Measurements from ENCODE around the gene CNDP1.

The CNDP1 gene

GRCh38 chr18:74567822-74568221 lies 33.5 kb downstream of the CNDP1 start:
- TF ChIP-seq JUND (IDR thresholded peaks at IDR 0.05; ENCODE audit: low read depth), result no peak
- in situ Hi-C loops (cut with HindIII; ENCODE audit: low pct_unique_long_range_greater_than_20kb, low sequenced_read_pairs), result no loop called here
- DNase-seq (ENCODE audit: low read depth in 1 of 2, low spot score in 1 of 2), result no peak

GRCh38 chr18:74569401-74569800 lies 35.1 kb downstream of the CNDP1 start:
- no peak for TF ChIP-seq JUND (IDR thresholded peaks at IDR 0.05; ENCODE audit: low read depth)
- in situ Hi-C loops (cut with HindIII; ENCODE audit: low pct_unique_long_range_greater_than_20kb, low sequenced_read_pairs), result no loop called here
- DNase-seq (ENCODE audit: low read depth in 1 of 2, low spot score in 1 of 2), result no peak

- TF ChIP-seq JUND (IDR thresholded peaks at IDR 0.05; ENCODE audit: low read depth), result no peak
- in situ Hi-C loops (cut with HindIII; ENCODE audit: low pct_unique_long_range_greater_than_20kb, low sequenced_read_pairs), result no loop called here
- DNase-seq (ENCODE audit: low read depth in 1 of 2, low spot score in 1 of 2), result no peak
Observed at GRCh38 chr18:74570266-74570665, 36.0 kb downstream of the CNDP1 start.

GRCh38 chr18:74571895-74572680 lies 37.8 kb downstream of the CNDP1 start:
- no peak for DNase-seq (ENCODE audit: low read depth in 1 of 2, low spot score in 1 of 2)
- in situ Hi-C loops (cut with HindIII; ENCODE audit: low pct_unique_long_range_greater_than_20kb, low sequenced_read_pairs), result no loop called here
- no peak for TF ChIP-seq JUND (IDR thresholded peaks at IDR 0.05; ENCODE audit: low read depth)

GRCh38 chr18:74573053-74573452 lies 38.8 kb downstream of the CNDP1 start:
- no peak for TF ChIP-seq JUND (IDR thresholded peaks at IDR 0.05; ENCODE audit: low read depth)
- in situ Hi-C loops (cut with HindIII; ENCODE audit: low pct_unique_long_range_greater_than_20kb, low sequenced_read_pairs), result no loop called here

GRCh38 chr18:74574916-74575315 lies 40.6 kb downstream of the CNDP1 start:
- no peak for DNase-seq (ENCODE audit: low read depth in 1 of 2, low spot score in 1 of 2)
- TF ChIP-seq JUND (IDR thresholded peaks at IDR 0.05; ENCODE audit: low read depth), result no peak
- in situ Hi-C loops (cut with HindIII; ENCODE audit: low pct_unique_long_range_greater_than_20kb, low sequenced_read_pairs), result no loop called here

More at GRCh38 chr18:74573053-74573452, 38.8 kb downstream of the CNDP1 start:
- DNase-seq (ENCODE audit: low read depth in 1 of 2, low spot score in 1 of 2), result no peak

GRCh38 chr18:74577019-74577418 lies 42.7 kb downstream of the CNDP1 start:
- in situ Hi-C loops (cut with HindIII; ENCODE audit: low pct_unique_long_range_greater_than_20kb, low sequenced_read_pairs), result no loop called here
- no peak for TF ChIP-seq JUND (IDR thresholded peaks at IDR 0.05; ENCODE audit: low read depth)
- DNase-seq (ENCODE audit: low read depth in 1 of 2, low spot score in 1 of 2), result no peak

- no peak for DNase-seq (ENCODE audit: low read depth in 1 of 2, low spot score in 1 of 2)
- no peak for TF ChIP-seq JUND (IDR thresholded peaks at IDR 0.05; ENCODE audit: low read depth)
- in situ Hi-C loops (cut with HindIII; ENCODE audit: low pct_unique_long_range_greater_than_20kb, low sequenced_read_pairs), result no loop called here
Observed at GRCh38 chr18:74579496-74580065, 45.3 kb downstream of the CNDP1 start.

GRCh38 chr18:74582642-74583041 lies 48.3 kb downstream of the CNDP1 start:
- DNase-seq (ENCODE audit: low read depth in 1 of 2, low spot score in 1 of 2), result no peak
- TF ChIP-seq JUND (IDR thresholded peaks at IDR 0.05; ENCODE audit: low read depth), result no peak
- in situ Hi-C loops (cut with HindIII; ENCODE audit: low pct_unique_long_range_greater_than_20kb, low sequenced_read_pairs), result no loop called here

GRCh38 chr18:74587441-74587840 lies 53.1 kb downstream of the CNDP1 start:
- in situ Hi-C loops (cut with HindIII; ENCODE audit: low pct_unique_long_range_greater_than_20kb, low sequenced_read_pairs), result no loop called here
- no peak for DNase-seq (ENCODE audit: low read depth in 1 of 2, low spot score in 1 of 2)
- TF ChIP-seq JUND (IDR thresholded peaks at IDR 0.05; ENCODE audit: low read depth), result no peak

- TF ChIP-seq JUND (IDR thresholded peaks at IDR 0.05; ENCODE audit: low read depth), result no peak
- no peak for DNase-seq (ENCODE audit: low read depth in 1 of 2, low spot score in 1 of 2)
- in situ Hi-C loops (cut with HindIII; ENCODE audit: low pct_unique_long_range_greater_than_20kb, low sequenced_read_pairs), result no loop called here
Observed at GRCh38 chr18:74589021-74589420, 54.7 kb downstream of the CNDP1 start.

- in situ Hi-C loops (cut with HindIII; ENCODE audit: low pct_unique_long_range_greater_than_20kb, low sequenced_read_pairs), result no loop called here
- TF ChIP-seq JUND (IDR thresholded peaks at IDR 0.05; ENCODE audit: low read depth), result no peak
- no peak for DNase-seq (ENCODE audit: low read depth in 1 of 2, low spot score in 1 of 2)
Observed at GRCh38 chr18:74589811-74590210, 55.5 kb downstream of the CNDP1 start.

GRCh38 chr18:74590671-74591070 lies 56.4 kb downstream of the CNDP1 start:
- no peak for DNase-seq (ENCODE audit: low read depth in 1 of 2, low spot score in 1 of 2)
- in situ Hi-C loops (cut with HindIII; ENCODE audit: low pct_unique_long_range_greater_than_20kb, low sequenced_read_pairs), result no loop called here
- no peak for TF ChIP-seq JUND (IDR thresholded peaks at IDR 0.05; ENCODE audit: low read depth)
